T47D (cell line): ENCODE data around the gene PCDHA12.
A peak's percentile ranks its signal among the peaks of the same experiment; 100 is the strongest.
"Not testable (repeated sequence)": the region's sequence is repeated elsewhere in the genome, so short reads cannot be mapped to it uniquely, and the experiment has no call there.

ENCODE experiments used
- DNase-seq, 2 experiments: peaks; one replicate each; pipeline versions ENCODE4 v3.0.0 to v3.0.0-alpha.2; 2011 to 2012; ENCODE audit warnings: low read depth in 1 of 2, low spot score in 1 of 2
- JUND ChIP-seq: IDR thresholded peaks from 2 replicates; pipeline ENCODE4 v1.6.1; 2012; ENCODE audit warnings: low read depth
- in situ Hi-C: cut with HindIII; loops from 2 replicates; pipeline ENCODE4 v1.10.0; 2016; ENCODE audit warnings: low sequenced_read_pairs, low pct_unique_long_range_greater_than_20kb

The PCDHA12 gene

DNA sequence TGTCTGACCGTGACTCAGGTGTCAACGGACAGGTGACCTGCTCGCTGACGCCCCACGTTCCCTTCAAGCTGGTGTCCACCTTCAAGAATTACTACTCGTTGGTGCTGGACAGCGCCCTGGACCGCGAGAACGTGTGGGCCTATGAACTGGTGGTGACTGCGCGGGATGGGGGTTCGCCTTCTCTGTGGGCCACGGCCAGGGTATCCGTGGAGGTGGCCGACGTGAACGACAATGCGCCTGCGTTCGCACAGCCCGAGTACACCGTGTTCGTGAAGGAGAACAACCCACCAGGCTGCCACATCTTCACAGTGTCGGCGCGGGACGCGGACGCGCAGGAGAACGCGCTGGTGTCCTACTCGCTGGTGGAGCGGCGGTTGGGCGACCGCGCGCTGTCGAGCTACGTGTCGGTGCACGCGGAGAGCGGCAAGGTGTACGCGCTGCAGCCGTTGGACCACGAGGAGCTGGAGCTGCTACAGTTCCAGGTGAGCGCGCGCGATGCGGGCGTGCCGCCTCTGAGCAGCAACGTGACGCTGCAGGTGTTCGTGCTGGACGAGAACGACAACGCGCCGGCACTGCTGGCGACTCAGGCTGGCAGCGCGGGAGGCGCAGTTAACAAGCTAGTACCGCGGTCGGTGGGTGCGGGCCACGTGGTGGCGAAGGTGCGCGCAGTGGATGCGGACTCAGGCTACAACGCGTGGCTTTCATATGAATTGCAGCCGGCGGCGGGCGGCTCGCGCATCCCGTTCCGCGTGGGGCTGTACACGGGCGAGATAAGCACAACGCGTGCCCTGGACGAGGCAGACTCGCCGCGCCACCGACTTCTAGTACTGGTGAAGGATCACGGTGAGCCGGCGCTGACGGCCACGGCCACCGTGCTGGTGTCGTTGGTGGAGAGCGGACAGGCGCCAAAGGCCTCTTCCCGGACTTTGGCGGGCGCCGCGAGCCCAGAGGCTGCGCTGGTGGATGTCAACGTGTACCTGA is 4.6 kb upstream of the PCDHA12 start:
- no peak for TF ChIP-seq JUND
- in situ Hi-C loops: no loop called here
- no peak for DNase-seq

DNA sequence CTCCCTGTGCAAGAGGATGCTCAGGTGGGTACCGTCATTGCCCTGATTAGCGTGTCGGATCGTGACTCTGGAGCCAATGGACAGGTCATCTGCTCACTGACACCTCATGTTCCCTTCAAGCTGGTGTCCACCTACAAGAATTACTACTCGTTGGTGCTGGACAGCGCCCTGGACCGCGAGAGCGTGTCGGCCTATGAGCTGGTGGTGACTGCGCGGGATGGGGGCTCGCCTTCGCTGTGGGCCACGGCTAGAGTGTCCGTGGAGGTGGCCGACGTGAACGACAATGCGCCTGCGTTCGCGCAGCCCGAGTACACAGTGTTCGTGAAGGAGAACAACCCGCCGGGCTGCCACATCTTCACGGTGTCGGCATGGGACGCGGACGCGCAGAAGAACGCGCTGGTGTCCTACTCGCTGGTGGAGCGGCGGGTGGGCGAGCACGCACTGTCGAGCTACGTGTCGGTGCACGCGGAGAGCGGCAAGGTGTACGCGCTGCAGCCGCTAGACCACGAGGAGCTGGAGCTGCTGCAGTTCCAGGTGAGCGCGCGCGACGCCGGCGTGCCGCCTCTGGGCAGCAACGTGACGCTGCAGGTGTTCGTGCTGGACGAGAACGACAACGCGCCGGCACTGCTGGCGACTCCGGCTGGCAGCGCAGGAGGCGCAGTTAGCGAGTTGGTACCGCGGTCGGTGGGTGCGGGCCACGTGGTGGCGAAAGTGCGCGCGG is 1.6 kb downstream of the PCDHA12 start:
- in situ Hi-C loops, DNase-seq: not testable (repeated sequence)

- DNase-seq: no peak
- in situ Hi-C loops: no loop called here
- no peak for TF ChIP-seq JUND
These were observed 2.1 kb downstream of the PCDHA12 start for GRCh38 chr5:140877262-140877581.

GRCh38 chr5:140881889-140882590 is 6.9 kb downstream of the PCDHA12 start, which contains the start of gene PCDHA13:
PCDHA13 (plus strand) TSS chr5:140882124; CDS start chr5:140882269, 145 bp downstream.
- TF ChIP-seq JUND: no peak
- in situ Hi-C loops: no loop called here
- DNase-seq: peak in 1 of 2 experiments; percentile 62

GRCh38 chr5:140882591-140882899 is 7.4 kb downstream of the PCDHA12 start:
- in situ Hi-C loops: no loop called here
- peak; percentile 54 to 75 for DNase-seq
- TF ChIP-seq JUND: no peak

GRCh38 chr5:140883373-140883772 is 8.3 kb downstream of the PCDHA12 start:
- in situ Hi-C loops: no loop called here
- no peak for DNase-seq
- no peak for TF ChIP-seq JUND

GRCh38 chr5:140883927-140884697 is 9.0 kb downstream of the PCDHA12 start:
- no peak for TF ChIP-seq JUND
- in situ Hi-C loops: no loop called here
- no peak for DNase-seq

GRCh38 chr5:140916325-140916724 is 41.2 kb downstream of the PCDHA12 start:
- no peak for TF ChIP-seq JUND
- in situ Hi-C loops: no loop called here

DNA sequence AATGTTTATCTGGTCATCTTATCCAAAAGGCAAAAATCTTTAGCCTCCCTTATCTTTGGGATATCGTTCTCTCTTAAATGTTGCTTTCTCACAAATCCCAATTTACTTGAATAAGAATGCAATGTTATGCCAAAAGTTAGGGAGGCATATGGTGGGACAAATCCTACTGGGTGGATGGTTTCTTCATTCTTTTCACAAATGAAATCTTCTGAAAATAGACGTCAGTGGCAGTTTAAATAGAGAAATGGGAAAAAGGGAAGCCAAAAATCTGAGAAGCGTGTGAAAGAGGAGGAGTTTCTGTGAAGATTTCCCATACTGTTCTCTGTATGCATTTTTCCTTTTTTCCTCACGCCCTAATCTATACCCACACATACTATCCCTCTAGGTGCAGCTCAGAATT is 48.5 kb downstream of the PCDHA12 start:
- in situ Hi-C loops: no loop called here
- no peak for DNase-seq
- TF ChIP-seq JUND: no peak

More at GRCh38 chr5:140916325-140916724, 41.2 kb downstream of the PCDHA12 start:
- no peak for DNase-seq

DNA sequence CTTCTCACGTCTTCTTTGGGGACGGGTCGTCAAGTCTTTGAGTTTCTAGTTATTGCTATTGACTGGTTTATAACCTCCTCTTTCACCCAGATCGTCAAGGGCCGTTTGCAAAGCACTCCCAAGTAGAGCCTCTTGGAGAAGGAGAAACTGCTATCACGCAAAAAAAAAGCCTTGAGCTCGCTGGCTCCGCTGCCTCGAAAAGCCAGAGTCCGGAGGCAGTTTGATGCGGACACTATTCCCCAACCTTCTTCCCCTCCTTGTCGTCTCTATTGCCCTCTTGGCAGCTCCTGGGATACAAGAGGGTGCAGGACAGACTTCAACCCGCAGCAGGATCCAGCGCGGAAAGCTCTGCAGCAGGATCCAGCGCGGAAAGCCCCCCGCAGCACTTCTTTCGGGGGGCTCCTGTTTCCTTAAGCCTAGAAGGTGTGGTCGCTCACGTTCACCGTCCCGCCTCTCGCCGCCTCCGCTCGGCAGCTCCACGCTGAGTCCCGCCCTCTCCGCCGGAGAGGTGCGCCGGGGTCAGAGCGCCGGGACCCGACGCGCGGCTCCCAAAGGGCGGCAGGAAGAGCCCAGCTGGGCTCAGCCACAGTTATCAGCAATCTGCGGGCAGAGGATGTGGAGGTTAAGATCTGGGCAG is 50.8 kb downstream of the PCDHA12 start, which contains the start of gene PCDHAC1:
Gene PCDHAC1 (plus strand): TSS at position 494 of the 637 bp plus-strand sequence. CDS start 594 bp downstream, outside the sequence.
- no peak for TF ChIP-seq JUND
- in situ Hi-C loops: no loop called here
- peak; percentile 16 to 31 for DNase-seq

GRCh38 chr5:140926443-140927227 is 51.5 kb downstream of the PCDHA12 start:
- no peak for TF ChIP-seq JUND
- peak; percentile 81 to 82 for DNase-seq
- in situ Hi-C loops: no loop called here
